GM23338 (cell line): ENCODE data around the gene CCDC160. TPM values are rescaled to one million over a fixed set of nuclear protein-coding genes. Genes with fewer than 3 reads are reported as not detected.
A peak's percentile ranks its signal among the peaks of the same experiment; 100 is the strongest.

Experiments
- ATAC-seq: fragments of 200-7000 bp; cut with Tn5 transposase; 3 replicates; pipeline ENCODE4 v1.9.1; 2020
- DNase-seq: peaks from one replicate; pipeline ENCODE4 v3.0.0-alpha.2; 2015; ENCODE audit warnings: low spot score
- H2AFZ ChIP-seq: fragments of 200-600 bp; sonication (generic); 2 replicates; pipeline ENCODE4 v1.8.0; 2016; ENCODE audit warnings: antibody characterized with exemption, mild to moderate bottlenecking, moderate library complexity
- H3F3A ChIP-seq: fragments of 200-600 bp; sonication (generic); replicated peaks from 2 replicates; pipeline ENCODE4 v1.8.0; 2017; ENCODE audit warnings: antibody characterized with exemption, mixed run types, low read depth
- H3K27ac ChIP-seq: fragments of 200-600 bp; sonication (generic); 2 replicates; pipeline ENCODE4 v1.6.1; 2016; ENCODE audit warnings: low read depth
- H3K27me3 ChIP-seq: fragments of 200-600 bp; sonication (generic); 2 replicates; pipeline ENCODE4 v1.8.0; 2016; ENCODE audit warnings: mild to moderate bottlenecking, mixed run types, moderate library complexity; ENCODE audit not compliant: insufficient read depth
- H3K36me3 ChIP-seq: fragments of 200-600 bp; sonication (generic); 2 replicates; pipeline ENCODE4 v1.8.0; 2016; ENCODE audit warnings: mild to moderate bottlenecking; ENCODE audit not compliant: insufficient read depth
- H3K4me1 ChIP-seq: fragments of 200-600 bp; sonication (generic); 2 replicates; pipeline ENCODE4 v1.8.0; 2016; ENCODE audit warnings: mild to moderate bottlenecking, moderate library complexity; ENCODE audit not compliant: insufficient read depth
- H3K4me2 ChIP-seq: fragments of 200-600 bp; sonication (generic); 2 replicates; pipeline ENCODE4 v1.7.1; 2017; ENCODE audit warnings: mixed run types
- H3K4me3 ChIP-seq: fragments of 200-600 bp; sonication (generic); 2 replicates; pipeline ENCODE4 v1.6.1; 2016; ENCODE audit warnings: mixed run types
- H3K79me2 ChIP-seq: fragments of 200-600 bp; sonication (generic); replicated peaks from 2 replicates; pipeline ENCODE4 v1.8.0; 2017; ENCODE audit warnings: mild to moderate bottlenecking; ENCODE audit not compliant: insufficient read depth
- H3K9me2 ChIP-seq: fragments of 200-600 bp; sonication (generic); 2 replicates; pipeline ENCODE4 v1.8.0; 2017; ENCODE audit not compliant: insufficient read depth
- H4K20me1 ChIP-seq: fragments of 200-600 bp; sonication (generic); replicated peaks from 2 replicates; pipeline ENCODE4 v1.8.0; 2017; ENCODE audit warnings: mild to moderate bottlenecking; ENCODE audit not compliant: insufficient read depth
- H3K27ac Mint-ChIP-seq: 2 replicates; pipeline ENCODE4 v1.8.0; 2020; ENCODE audit warnings: inconsistent platforms, mild to moderate bottlenecking, moderate library complexity, mixed read lengths
- H3K27me3 Mint-ChIP-seq: 3 replicates; pipeline ENCODE4 v1.8.0; 2022; ENCODE audit warnings: low read depth, mild to moderate bottlenecking, moderate library complexity, mixed read lengths, inconsistent platforms; ENCODE audit not compliant: insufficient read depth, poor library complexity
- H3K36me3 Mint-ChIP-seq: 3 replicates; pipeline ENCODE4 v1.8.0; 2021; ENCODE audit warnings: low read depth, mild to moderate bottlenecking, inconsistent platforms, moderate library complexity, mixed read lengths
- H3K4me1 Mint-ChIP-seq: 3 replicates; pipeline ENCODE4 v1.8.0; 2020; ENCODE audit warnings: mild to moderate bottlenecking, inconsistent platforms, mixed read lengths
- H3K4me3 Mint-ChIP-seq: 3 replicates; pipeline ENCODE4 v1.8.0; 2021; ENCODE audit warnings: moderate library complexity, mild to moderate bottlenecking, inconsistent platforms, mixed read lengths
- H3K9me3 Mint-ChIP-seq: 3 replicates; pipeline ENCODE4 v1.8.0; 2020; ENCODE audit warnings: moderate library complexity, mild to moderate bottlenecking, inconsistent platforms, mixed read lengths
- CREB1 ChIP-seq: fragments of 250-450 bp; sonication (Bioruptor Pico); IDR thresholded peaks from 2 replicates; pipeline ENCODE4 v1.5.0; 2020; ENCODE audit warnings: low read depth, mild to moderate bottlenecking, moderate library complexity
- ETS1 ChIP-seq: IDR thresholded peaks from 2 replicates; pipeline ENCODE4 v1.6.1; 2016; ENCODE audit warnings: antibody characterized with exemption
- EZH2 ChIP-seq: fragments of 200-600 bp; sonication (generic); IDR thresholded peaks from one replicate; pipeline ENCODE4 v1.8.0; 2017; ENCODE audit warnings: antibody characterized with exemption, mild to moderate bottlenecking, low read depth; ENCODE audit not compliant: unreplicated experiment
- EZH2phosphoT487 ChIP-seq: fragments of 200-600 bp; sonication (generic); IDR thresholded peaks from one replicate; pipeline ENCODE4 v1.8.1; 2018; ENCODE audit warnings: antibody characterized with exemption; ENCODE audit not compliant: unreplicated experiment
- JUNB ChIP-seq: IDR thresholded peaks from one replicate; pipeline ENCODE4 v1.6.1; 2016; ENCODE audit warnings: antibody characterized with exemption; ENCODE audit not compliant: unreplicated experiment
- NANOG ChIP-seq: IDR thresholded peaks from 2 replicates; pipeline ENCODE4 v1.6.1; 2016; ENCODE audit warnings: antibody characterized with exemption, borderline replicate concordance
- POLR2AphosphoS5 ChIP-seq: IDR thresholded peaks from 2 replicates; pipeline ENCODE4 v1.6.1; 2016; ENCODE audit warnings: antibody characterized with exemption, low read depth
- REST ChIP-seq: IDR thresholded peaks from one replicate; pipeline ENCODE4 v1.6.1; 2018; ENCODE audit warnings: antibody characterized with exemption; ENCODE audit not compliant: unreplicated experiment
- STAT1 ChIP-seq: IDR thresholded peaks from one replicate; pipeline ENCODE4 v1.6.1; 2016; ENCODE audit warnings: antibody characterized with exemption; ENCODE audit not compliant: unreplicated experiment
- ZNF114 ChIP-seq: fragments of 250-450 bp; sonication (Bioruptor Pico); IDR thresholded peaks from 2 replicates; pipeline ENCODE4 v1.5.0; 2020; ENCODE audit warnings: mild to moderate bottlenecking, moderate library complexity
- ZNF331 ChIP-seq: fragments of 250-450 bp; sonication (Bioruptor Pico); IDR thresholded peaks from 2 replicates; pipeline ENCODE4 v1.5.0; 2020; ENCODE audit warnings: low read depth, mild to moderate bottlenecking, moderate library complexity
- polyA plus RNA-seq: library from polyadenylated mRNA; unstranded; fragments of >200 nt; fragmentation: Nextera tagmentation; extraction: Ambion mirVana; gene quantifications from 2 replicates; pipeline ENCODE4 v1.2.1, GENCODE V29; 2016
- total RNA-seq: library from RNA; depleted of rRNA; stranded (reverse); fragments of >200 nt; shearing (Covaris generic); gene quantifications from 2 replicates; pipeline ENCODE4 v1.2.3, GENCODE V29; 2014
- TF ChIP-seq, protein P1 (sequence below), 2 experiments: fragments of 200-600 bp in 1 of 2; sonication (generic) in 1 of 2; conservative IDR thresholded peaks; 2 replicates each; pipeline versions ENCODE4 v1.5.1 to v1.6.1; 2016 to 2017; ENCODE audit warnings: antibody characterized with exemption in 2 of 2, low read depth in 2 of 2, mild to moderate bottlenecking in 2 of 2, moderate library complexity in 1 of 2

The CCDC160 gene
- total and polyA plus RNA-seq, 2 experiments from 2014 or later = 2.7 to 6.9 TPM

GRCh38 chrX:134239016-134239415, 2.0 kb downstream of the CCDC160 start (continued):
- TF ChIP-seq STAT1 (no peak), POLR2AphosphoS5 (no peak), CREB1 (no peak)

DNA sequence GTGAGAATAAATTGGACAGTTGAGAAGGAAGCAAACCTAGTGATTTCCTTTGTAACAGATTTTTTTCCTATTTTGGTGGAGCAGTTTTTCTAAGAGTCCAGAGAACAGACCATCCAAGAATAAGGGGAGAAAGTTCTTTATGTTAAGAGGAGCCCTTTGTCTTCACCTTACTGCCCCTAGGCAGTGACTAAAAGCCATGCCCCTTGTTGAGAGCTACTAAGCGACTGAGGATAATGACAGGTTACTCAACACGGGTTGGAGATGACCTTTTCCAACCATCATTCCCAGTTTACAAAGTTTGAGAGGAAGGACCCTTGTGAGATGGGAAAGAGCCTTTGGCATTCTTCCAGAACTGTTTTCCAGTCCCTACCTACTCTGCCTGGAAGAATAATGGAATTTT, 3.2 kb downstream of the CCDC160 start:
- peak overlapping the region; percentile 22 for H3K4me2 ChIP-seq
- H3K36me3 ChIP-seq = no peaks in the 10 kb centered on the region
- no peaks in the 10 kb centered on the region for H3K9me3 Mint-ChIP-seq
- H3K4me1 Mint-ChIP-seq = peaks cover 30% of the 10 kb centered on the region
- no peaks in the 10 kb centered on the region for H3K79me2 ChIP-seq
- no peak overlapping the region for H2AFZ ChIP-seq
- no peak overlapping the region for H3K4me3 ChIP-seq
- DNase-seq = peak; percentile 3
- peak overlapping the region; percentile 58; the same call in 1 of the 2 replicates for H3K27ac Mint-ChIP-seq
- H3K4me3 Mint-ChIP-seq = no peak overlapping the region
- H3K27me3 Mint-ChIP-seq = peaks cover 4% of the 10 kb centered on the region
- no peaks in the 10 kb centered on the region for H4K20me1 ChIP-seq
- H3K9me2 ChIP-seq = no peaks in the 10 kb centered on the region
- peaks cover 30% of the 10 kb centered on the region for H3K4me1 ChIP-seq
- no peak; the same call in 2 of the 3 replicates for ATAC-seq
- H3K27ac ChIP-seq = no peak overlapping the region
- no peaks in the 10 kb centered on the region for H3F3A ChIP-seq
- no peaks in the 10 kb centered on the region; the same call in 2 of the 3 replicates for H3K36me3 Mint-ChIP-seq
- no peak for TF ChIP-seq REST
- TF ChIP-seq CREB1 = no peak
- TF ChIP-seq NANOG = no peak
- peaks cover 5% of the 10 kb centered on the region; the same call in 1 of the 2 replicates for H3K27me3 ChIP-seq

- H3K27me3 ChIP-seq = no peaks in the 10 kb centered on the region
- DNase-seq (peak; percentile 22), ATAC-seq (peak; percentile 22)
Measured at GRCh38 chrX:134241960-134242619, 5.1 kb downstream of the CCDC160 start.

More at GRCh38 chrX:134241960-134242619, 5.1 kb downstream of the CCDC160 start:
- H3K27ac Mint-ChIP-seq = no peak overlapping the region
- H3K4me1 ChIP-seq = peaks cover 30% of the 10 kb centered on the region
- H3K4me3 ChIP-seq = no peak overlapping the region
- H3K36me3 Mint-ChIP-seq = no peaks in the 10 kb centered on the region; the same call in 2 of the 3 replicates
- H3K9me2 ChIP-seq = no peaks in the 10 kb centered on the region
- no peaks in the 10 kb centered on the region for H3K9me3 Mint-ChIP-seq
- no peak overlapping the region for H3K4me3 Mint-ChIP-seq
- no peaks in the 10 kb centered on the region for H3K79me2 ChIP-seq
- H3K36me3 ChIP-seq = no peaks in the 10 kb centered on the region
- H3K27ac ChIP-seq = no peak overlapping the region
- H4K20me1 ChIP-seq = no peaks in the 10 kb centered on the region
- peaks cover 4% of the 10 kb centered on the region for H3K27me3 Mint-ChIP-seq
- 0 out of 2 replicates have a peak overlapping the region, but pooled peaks have one; percentile 3 for H3K4me2 ChIP-seq
- no peak overlapping the region for H2AFZ ChIP-seq
- H3K4me1 Mint-ChIP-seq = peaks cover 33% of the 10 kb centered on the region
- TF ChIP-seq POLR2AphosphoS5 (no peak), EZH2 (no peak), REST (no peak), ZNF331 (CRISPR knock-in tag) (no peak), ETS1 (no peak), ZNF114 (no peak), STAT1 (no peak), EZH2phosphoT487 (no peak), NANOG (no peak), JUNB (no peak)
- TF ChIP-seq, protein P1, sequence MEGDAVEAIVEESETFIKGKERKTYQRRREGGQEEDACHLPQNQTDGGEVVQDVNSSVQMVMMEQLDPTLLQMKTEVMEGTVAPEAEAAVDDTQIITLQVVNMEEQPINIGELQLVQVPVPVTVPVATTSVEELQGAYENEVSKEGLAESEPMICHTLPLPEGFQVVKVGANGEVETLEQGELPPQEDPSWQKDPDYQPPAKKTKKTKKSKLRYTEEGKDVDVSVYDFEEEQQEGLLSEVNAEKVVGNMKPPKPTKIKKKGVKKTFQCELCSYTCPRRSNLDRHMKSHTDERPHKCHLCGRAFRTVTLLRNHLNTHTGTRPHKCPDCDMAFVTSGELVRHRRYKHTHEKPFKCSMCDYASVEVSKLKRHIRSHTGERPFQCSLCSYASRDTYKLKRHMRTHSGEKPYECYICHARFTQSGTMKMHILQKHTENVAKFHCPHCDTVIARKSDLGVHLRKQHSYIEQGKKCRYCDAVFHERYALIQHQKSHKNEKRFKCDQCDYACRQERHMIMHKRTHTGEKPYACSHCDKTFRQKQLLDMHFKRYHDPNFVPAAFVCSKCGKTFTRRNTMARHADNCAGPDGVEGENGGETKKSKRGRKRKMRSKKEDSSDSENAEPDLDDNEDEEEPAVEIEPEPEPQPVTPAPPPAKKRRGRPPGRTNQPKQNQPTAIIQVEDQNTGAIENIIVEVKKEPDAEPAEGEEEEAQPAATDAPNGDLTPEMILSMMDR (conservative IDR thresholded peaks at IDR 0.05; ENCODE audit: low read depth in 2 of 2) = no peak
- no peaks in the 10 kb centered on the region for H3F3A ChIP-seq
